Measurements from ENCODE around the gene TMEM38A.
"Not testable (repeated sequence)": the region's sequence is repeated elsewhere in the genome, so short reads cannot be mapped to it uniquely, and the experiment has no call there.

Gene TMEM38A

GRCh38 chr19:16677055-16677454 lies 16.1 kb downstream of the TMEM38A start:
- DNase-seq (ENCODE audit: low spot score): no peak

DNA sequence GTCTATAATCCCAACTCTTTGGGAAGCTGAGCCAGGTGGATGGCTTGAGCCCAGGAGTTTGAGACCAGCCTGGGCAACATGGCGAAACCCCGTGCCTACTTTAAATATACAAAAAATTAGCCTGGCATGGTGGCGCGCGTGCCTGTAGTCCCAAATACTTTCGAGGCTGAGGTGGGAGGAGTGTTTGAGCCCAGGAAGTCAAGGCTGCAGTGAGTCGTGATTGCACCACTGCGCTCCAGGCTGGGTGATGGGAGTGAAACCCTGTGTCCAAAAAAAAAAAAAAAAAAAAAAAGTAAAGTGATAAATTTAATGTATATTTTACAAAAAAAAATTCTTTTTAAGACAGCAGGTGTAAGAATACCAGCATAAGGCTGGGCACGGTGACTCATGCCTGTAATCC lies 17.6 kb downstream of the TMEM38A start:
- no peak for DNase-seq (ENCODE audit: low spot score)

DNA sequence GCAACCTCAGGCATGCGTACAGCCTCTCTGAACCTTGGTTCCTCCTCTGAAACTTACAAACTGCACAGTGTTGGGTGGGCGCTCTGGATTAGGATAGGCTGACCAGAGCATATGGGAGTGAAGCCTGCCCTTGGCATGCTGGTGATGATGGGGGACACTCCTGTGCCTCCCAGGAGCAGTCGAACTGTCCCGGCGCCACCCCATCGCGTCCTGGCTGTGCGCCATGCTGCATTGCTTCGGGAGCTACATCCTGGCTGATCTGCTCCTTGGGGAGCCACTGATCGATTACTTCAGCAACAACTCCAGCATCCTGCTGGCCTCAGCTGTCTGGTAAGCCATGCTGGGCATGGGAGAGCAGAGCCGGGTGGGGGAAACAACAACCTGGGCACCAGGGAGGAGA lies 18.9 kb downstream of the TMEM38A start:
- no peak for DNase-seq (ENCODE audit: low spot score)

- DNase-seq (ENCODE audit: low spot score): no peak
Measured at GRCh38 chr19:16682539-16682938, 21.6 kb downstream of the TMEM38A start.

DNA sequence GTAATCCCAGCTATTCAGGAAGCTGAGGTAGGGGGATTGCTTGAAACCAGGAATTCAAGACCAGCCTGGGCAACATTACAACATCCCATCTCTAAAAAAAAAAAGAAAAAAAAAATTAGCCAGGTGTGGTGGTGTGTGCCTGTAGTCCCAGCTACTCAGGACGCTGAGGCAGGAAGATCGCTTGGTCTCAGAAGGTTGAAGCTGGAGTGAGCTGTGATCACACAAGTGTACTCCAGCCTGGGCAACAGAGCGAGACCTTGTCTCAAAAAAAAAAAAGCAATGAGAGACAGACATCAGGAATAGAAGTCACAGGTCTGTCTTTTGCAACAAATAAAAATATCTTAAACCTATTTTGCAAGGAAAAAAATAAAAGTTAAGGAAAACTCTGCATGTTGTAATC lies 23.3 kb downstream of the TMEM38A start:
- DNase-seq (ENCODE audit: low spot score): no peak

DNA sequence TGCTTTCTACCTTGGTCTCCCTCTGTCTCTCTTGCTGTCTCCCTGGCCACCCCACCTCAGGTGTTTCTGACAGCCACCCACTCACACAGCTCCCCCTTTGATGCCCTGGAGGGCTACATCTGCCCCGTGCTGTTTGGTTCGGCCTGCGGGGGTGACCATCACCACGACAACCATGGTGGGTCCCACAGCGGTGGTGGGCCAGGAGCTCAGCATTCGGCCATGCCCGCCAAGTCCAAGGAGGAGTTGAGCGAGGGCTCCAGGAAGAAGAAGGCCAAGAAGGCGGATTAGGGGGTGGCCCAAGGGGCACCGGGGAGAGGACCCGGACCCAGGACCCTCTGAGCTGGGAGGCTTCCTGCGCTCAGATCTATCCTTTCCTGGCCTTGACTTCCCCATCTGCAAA lies 27.1 kb downstream of the TMEM38A start:
- DNase-seq (ENCODE audit: low spot score): no peak

GRCh38 chr19:16698914-16699313 lies 38.0 kb downstream of the TMEM38A start:
- no peak for DNase-seq (ENCODE audit: low spot score)

DNA sequence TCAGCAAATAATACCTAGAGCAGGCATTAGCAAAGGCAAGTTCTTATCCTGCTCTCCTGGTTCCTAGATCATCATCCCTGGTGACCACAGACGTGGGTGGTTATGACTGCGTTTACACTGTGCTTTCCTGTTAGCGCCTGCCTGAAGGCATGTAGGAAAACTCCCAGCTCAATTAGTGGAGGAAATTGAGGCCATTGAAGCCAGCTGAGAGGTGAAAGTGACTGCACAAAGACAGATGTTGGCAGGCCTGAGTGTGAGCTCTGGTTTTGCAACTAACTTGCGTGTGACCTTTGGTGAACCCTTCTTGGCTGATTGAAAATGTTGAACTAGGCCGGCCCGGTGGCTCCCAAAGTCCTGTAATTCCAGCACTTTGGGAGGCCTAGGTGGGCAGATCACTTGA lies 41.2 kb downstream of the TMEM38A start:
- no peak for DNase-seq (ENCODE audit: low spot score)

DNA sequence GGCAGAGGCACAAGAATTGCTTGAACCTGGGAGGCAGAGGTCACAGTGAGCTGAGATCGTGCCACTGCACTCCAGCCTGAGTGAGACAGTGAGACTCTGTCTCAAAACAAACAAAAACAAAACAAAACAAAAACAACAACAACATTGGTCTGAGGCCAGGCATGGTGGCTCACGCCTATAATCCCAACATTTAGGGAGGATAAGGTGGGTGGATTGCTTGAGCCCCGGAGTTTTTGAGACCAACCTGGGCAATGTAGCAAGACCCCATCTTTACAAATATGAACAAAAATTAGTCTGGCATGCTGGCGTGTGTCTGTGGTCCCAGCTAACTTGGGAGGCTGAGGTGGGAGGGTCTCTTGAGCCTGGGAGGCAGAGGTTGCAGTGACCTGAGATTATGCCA lies 42.7 kb downstream of the TMEM38A start:
- no peak for DNase-seq (ENCODE audit: low spot score)

GRCh38 chr19:16710870-16711269 lies 49.9 kb downstream of the TMEM38A start:
- DNase-seq (ENCODE audit: low spot score): not testable (repeated sequence)

DNA sequence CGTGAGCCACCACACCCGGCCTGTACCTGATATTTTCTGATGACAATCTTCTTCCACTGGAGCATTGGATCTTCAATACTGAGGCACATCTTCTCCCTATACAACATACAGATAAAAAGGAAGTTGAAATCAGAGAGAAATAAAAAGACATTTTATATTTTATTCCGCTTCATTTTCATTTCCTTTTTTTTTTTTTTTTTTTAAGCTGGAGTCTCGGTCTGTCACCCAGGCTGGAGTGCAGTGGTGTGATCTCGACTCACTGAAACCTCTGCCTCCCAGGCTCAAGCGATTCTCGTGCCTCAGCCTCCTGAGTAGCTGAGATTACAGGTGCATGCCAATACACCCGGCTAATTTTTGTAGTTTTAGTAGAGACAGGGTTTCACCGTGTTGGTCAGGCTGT lies 51.4 kb downstream of the TMEM38A start:
- DNase-seq (ENCODE audit: low spot score): not testable (repeated sequence)

DNA sequence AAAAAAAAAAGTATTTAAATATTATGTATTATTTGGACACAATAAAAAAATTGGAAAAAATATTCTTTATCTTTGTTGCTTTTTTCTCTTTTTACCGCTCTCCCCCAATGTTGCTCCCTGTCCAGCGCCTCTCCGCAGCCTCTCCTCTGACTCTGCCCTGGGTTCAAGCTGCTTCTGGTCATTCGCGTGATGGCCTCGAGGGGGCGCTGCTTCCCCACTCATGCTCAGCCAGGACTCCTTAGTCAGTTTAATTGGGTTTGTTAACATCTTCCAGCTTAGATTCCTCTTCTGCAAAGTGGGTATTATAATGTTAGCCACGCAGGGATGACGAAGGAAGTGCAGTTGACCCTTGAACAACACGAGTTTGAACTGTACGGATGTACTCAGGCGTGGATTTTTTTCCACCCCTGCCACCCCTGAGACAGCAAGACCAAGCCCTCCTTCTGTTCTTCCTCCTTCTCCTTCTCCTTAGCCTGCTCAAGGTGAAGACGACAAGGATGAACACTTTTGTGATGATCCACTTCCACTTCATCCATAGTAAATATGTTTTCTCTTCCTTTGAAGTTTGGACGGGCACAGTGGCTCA lies 53.9 kb downstream of the TMEM38A start:
- DNase-seq (ENCODE audit: low spot score): no peak

GRCh38 chr19:16715611-16716010 lies 54.7 kb downstream of the TMEM38A start:
- DNase-seq (ENCODE audit: low spot score): no peak

DNA sequence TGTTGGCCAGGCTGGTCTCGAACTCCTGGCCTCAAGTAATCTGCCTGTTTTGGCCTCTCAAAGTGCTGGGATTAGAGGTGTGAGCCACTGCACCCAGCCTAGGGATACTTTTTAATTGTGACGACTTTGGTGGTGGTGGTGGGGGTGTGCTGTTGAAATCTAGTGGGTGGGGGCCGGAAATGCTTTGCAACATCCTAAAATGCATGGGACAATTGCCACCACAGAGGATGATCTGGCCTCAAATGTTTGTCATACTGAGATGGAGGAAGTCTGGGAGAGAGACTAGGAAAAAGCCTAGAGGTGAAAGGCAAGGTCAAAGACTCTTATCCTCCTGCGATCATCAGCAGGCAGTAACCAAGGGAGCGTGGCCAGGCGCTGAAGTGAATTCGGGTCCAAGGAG lies 60.1 kb downstream of the TMEM38A start:
- no peak for DNase-seq (ENCODE audit: low spot score)

DNA sequence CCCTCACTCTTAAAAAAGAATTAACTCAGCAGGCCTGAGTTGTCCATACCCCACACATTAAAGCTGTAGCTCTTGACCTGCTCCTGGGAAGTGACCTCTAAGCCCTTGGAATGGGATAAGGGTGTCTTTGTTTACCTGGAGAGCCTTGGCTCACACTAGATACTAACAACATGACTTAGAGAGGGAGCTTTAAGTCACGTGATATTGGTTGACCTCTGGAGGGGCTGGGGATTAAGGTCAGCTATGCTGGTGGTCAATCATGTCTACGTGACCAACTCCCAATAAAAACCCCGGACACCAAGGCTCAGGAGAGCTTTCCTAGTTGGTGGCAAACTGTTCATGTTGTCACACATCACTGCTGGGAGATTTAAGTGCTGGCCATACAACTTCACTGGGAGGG lies 61.7 kb downstream of the TMEM38A start:
- DNase-seq (ENCODE audit: low spot score): no peak

GRCh38 chr19:16726916-16727315 lies 66.0 kb downstream of the TMEM38A start:
- DNase-seq (ENCODE audit: low spot score): no peak

DNA sequence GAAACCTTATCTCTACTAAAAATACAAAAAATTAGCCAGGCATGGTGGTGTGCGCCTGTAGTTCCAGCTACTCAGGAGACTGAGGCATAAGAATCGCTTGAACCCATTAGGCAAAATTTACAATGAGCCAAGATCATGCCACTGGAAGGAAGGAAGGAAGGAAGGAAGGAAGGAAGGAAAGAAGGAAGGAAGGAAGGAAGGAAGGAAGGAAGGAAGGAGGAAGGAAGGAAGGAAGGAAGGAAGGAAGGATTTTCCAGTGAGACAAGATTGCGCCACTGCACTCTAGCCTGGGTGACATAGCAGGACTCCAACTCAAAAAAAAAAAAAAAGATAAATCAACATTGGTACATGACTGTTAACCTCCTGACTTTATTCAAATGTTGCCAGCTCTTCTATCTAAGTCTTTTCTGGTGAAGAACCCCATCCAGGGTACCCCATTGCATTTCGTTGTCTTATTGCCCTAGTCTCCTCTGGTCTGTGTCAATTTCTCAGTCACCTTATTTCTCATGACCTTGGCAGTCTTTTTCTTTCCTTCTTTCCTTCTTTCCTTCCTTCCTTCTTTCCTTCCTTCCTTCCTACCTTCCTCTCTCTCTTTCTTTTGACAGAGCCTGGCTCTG lies 74.8 kb downstream of the TMEM38A start:
- DNase-seq (ENCODE audit: low spot score): not testable (repeated sequence)

DNA sequence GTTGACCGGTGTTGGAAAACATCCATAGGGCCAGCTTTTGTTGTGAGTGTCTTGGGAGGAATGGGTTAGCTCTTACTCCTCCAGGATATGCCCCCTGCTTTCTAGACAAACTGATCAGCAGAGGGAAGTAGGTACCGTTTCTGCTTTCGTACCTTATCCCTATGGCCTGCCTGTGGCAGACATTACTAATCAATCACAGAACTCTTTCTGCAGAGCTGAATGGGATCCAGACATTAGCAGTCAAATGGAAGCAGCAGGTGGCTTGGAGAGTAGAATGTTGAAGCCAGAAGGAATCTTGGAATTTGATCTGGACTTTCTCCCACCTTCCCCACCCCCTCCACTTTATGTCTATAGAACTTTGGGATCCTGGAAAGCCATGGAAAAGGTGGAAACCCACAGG lies 75.8 kb downstream of the TMEM38A start:
- no peak for DNase-seq (ENCODE audit: low spot score)

GRCh38 chr19:16737911-16738310 lies 77.0 kb downstream of the TMEM38A start:
- no peak for DNase-seq (ENCODE audit: low spot score)

- DNase-seq (ENCODE audit: low spot score): no peak
Measured at GRCh38 chr19:16739546-16739945, 78.6 kb downstream of the TMEM38A start.

Measured in left forelimb (tissue), 1 donor.